AG09309 (cell line): Measurements from ENCODE around the gene ARL5C.
A peak's percentile ranks its signal among the peaks of the same experiment; 100 is the strongest.

Experiments
- DNase-seq: peaks from one replicate; pipeline ENCODE4 v3.0.0-alpha.2; 2010; ENCODE audit warnings: low read depth
- H3K4me3 ChIP-seq: 2 replicates; pipeline ENCODE4 v1.5.1; 2011; ENCODE audit warnings: mild to moderate bottlenecking, low read depth, low read length, moderate library complexity; ENCODE audit not compliant: control insufficient read depth
- CTCF ChIP-seq: IDR thresholded peaks from 2 replicates; pipeline ENCODE4 v1.5.1; 2011; ENCODE audit warnings: mild to moderate bottlenecking, low read depth, low read length, inconsistent platforms; ENCODE audit not compliant: insufficient read depth, control insufficient read depth; ENCODE audit errors: missing control alignments

ARL5C gene

GRCh38 chr17:39199820-39200069, 33.8 kb upstream of the ARL5C start:
- DNase-seq = peak; percentile 80
- no peak for TF ChIP-seq CTCF
- peak overlapping the region; percentile 84 for H3K4me3 ChIP-seq

GRCh38 chr17:39198186-39198566, 32.2 kb upstream of the ARL5C start:
- TF ChIP-seq CTCF = no peak
- H3K4me3 ChIP-seq = peak overlapping the region; percentile 94; the same call in 1 of the 2 replicates

GRCh38 chr17:39197380-39198185, 31.6 kb upstream of the ARL5C start, which contains the start of gene CACNB1:
TSS of gene CACNB1 (minus strand) at chr17:39197669. CDS start at chr17:39197495, 174 bp downstream.
- H3K4me3 ChIP-seq = peak within 1 kb of the TSS; percentile 94
- DNase-seq = no peak
- no peak for TF ChIP-seq CTCF

More at GRCh38 chr17:39198186-39198566, 32.2 kb upstream of the ARL5C start:
- no peak for DNase-seq

- DNase-seq = no peak
- peak overlapping the region; percentile 94 for H3K4me3 ChIP-seq
- no peak for TF ChIP-seq CTCF
Observed at GRCh38 chr17:39196808-39197291, 30.9 kb upstream of the ARL5C start.

- no peak for DNase-seq
- peak overlapping the region; percentile 94 for H3K4me3 ChIP-seq
- no peak for TF ChIP-seq CTCF
Observed at GRCh38 chr17:39196241-39196807, 30.4 kb upstream of the ARL5C start.

- no peak for DNase-seq
- H3K4me3 ChIP-seq = peak overlapping the region; percentile 94
- TF ChIP-seq CTCF = no peak
Observed at GRCh38 chr17:39195568-39196160, 29.7 kb upstream of the ARL5C start.
